Posterior vena cava (tissue), 2 donors: ENCODE measurements around the gene CSNK1E. TPM values are rescaled to one million over a fixed set of nuclear protein-coding genes. Genes with fewer than 3 reads are reported as not detected.

ENCODE experiments used
- DNase-seq: peaks from one replicate; pipeline ENCODE4 v3.0.0-alpha.2; 2020; ENCODE audit warnings: low spot score
- intact Hi-C, 2 donors: fragments of 100-400 bp; cut with DNase I; formaldehyde crosslinking; loops; one replicate each; pipeline versions ENCODE4 v1.14.1 to v1.14.2; 2022 to 2023
- total RNA-seq, 2 donors: library from RNA; stranded (reverse); fragmentation: NEBNext Ultra II Directional; extraction: Animal tissue kit (Norgen Biotek cat#: 25700); gene quantifications; one replicate each; pipeline ENCODE4 v1.2.1, GENCODE V29; 2021
- donor health status: DM: yes; HTN: yes; CAD: no.
- donor health status: DM: yes; HTN: yes; CAD: no.

Gene CSNK1E
- total RNA-seq, 2 donors from 2014 or later, result 70.1 to 88.6 TPM

- intact Hi-C loops, result no loop called here
- no peak for DNase-seq
Measured at GRCh38 chr22:38240734-38241252, 76.4 kb downstream of the CSNK1E start.

Other genes starting within 250 kb of the CSNK1E start
- under 1 TPM; 0.51 to 0.57 TPM for gene SLC16A8, start 233.2 kb downstream of the CSNK1E start, total RNA-seq
- gene BAIAP2L2, start 206.7 kb downstream of the CSNK1E start, total RNA-seq, result under 1 TPM; 0.24 to 0.37 TPM
- 10 to 100 TPM; 13.7 to 14.3 TPM for gene PLA2G6, start 135.6 kb downstream of the CSNK1E start, total RNA-seq
- gene MAFF, start 115.4 kb downstream of the CSNK1E start, total RNA-seq, result 10 to 100 TPM; 22.1 to 72.7 TPM
- 10 to 100 TPM; 42.9 to 49.7 TPM for gene TMEM184B, start 44.4 kb downstream of the CSNK1E start, total RNA-seq
- not detected for gene KCNJ4, start 137.8 kb upstream of the CSNK1E start, total RNA-seq
- gene KDELR3, start 150.7 kb upstream of the CSNK1E start, total RNA-seq, result 10 to 100 TPM; 14.5 to 23.1 TPM
- gene DDX17, start 188.9 kb upstream of the CSNK1E start, total RNA-seq, result 100 to 1,000 TPM; 260 to 323 TPM